HL-60 (cell line): Measurements from ENCODE around the gene BTBD9.

Experiments
- DNase-seq, 2 experiments: peaks; one replicate each; pipeline ENCODE4 v3.0.0-alpha.2; 2010 to 2020; ENCODE audit warnings: low read depth in 1 of 2, low spot score in 1 of 2
- H3K27ac ChIP-seq: fragments of 250-450 bp; sonication (Bioruptor Pico); replicated peaks from 2 replicates; pipeline ENCODE4 v1.5.1; 2020; ENCODE audit warnings: mild to moderate bottlenecking, moderate library complexity
- H3K27me3 ChIP-seq: fragments of 250-450 bp; sonication (Bioruptor Pico); 2 replicates; pipeline ENCODE4 v1.5.1; 2021; ENCODE audit warnings: mild to moderate bottlenecking, moderate library complexity; ENCODE audit not compliant: insufficient read depth, poor library complexity, severe bottlenecking
- H3K4me3 ChIP-seq: replicated peaks from 2 replicates; pipeline ENCODE4 v1.5.1; 2011; ENCODE audit warnings: mild to moderate bottlenecking, control low read depth, low read length; ENCODE audit not compliant: insufficient read depth
- GABPA ChIP-seq: IDR thresholded peaks from 2 replicates; pipeline ENCODE4 v1.6.1; 2012; ENCODE audit warnings: low read depth
- POLR2AphosphoS5 ChIP-seq: IDR thresholded peaks from 2 replicates; pipeline ENCODE4 v1.6.1; 2012; ENCODE audit warnings: low read depth
- SPI1 ChIP-seq: IDR thresholded peaks from 2 replicates; pipeline ENCODE4 v1.6.1; 2012; ENCODE audit warnings: low read depth, mild to moderate bottlenecking, borderline replicate concordance
- TF ChIP-seq, protein P1 (sequence below): IDR thresholded peaks from 2 replicates; pipeline ENCODE4 v1.6.1; 2012; ENCODE audit warnings: low read depth; ENCODE audit not compliant: insufficient replicate concordance
- TF ChIP-seq, protein P2 (sequence below): IDR thresholded peaks from one replicate; pipeline ENCODE4 v1.5.1; 2011; ENCODE audit warnings: low read length, control low read depth, inconsistent platforms; ENCODE audit not compliant: insufficient read depth

Gene BTBD9

DNA sequence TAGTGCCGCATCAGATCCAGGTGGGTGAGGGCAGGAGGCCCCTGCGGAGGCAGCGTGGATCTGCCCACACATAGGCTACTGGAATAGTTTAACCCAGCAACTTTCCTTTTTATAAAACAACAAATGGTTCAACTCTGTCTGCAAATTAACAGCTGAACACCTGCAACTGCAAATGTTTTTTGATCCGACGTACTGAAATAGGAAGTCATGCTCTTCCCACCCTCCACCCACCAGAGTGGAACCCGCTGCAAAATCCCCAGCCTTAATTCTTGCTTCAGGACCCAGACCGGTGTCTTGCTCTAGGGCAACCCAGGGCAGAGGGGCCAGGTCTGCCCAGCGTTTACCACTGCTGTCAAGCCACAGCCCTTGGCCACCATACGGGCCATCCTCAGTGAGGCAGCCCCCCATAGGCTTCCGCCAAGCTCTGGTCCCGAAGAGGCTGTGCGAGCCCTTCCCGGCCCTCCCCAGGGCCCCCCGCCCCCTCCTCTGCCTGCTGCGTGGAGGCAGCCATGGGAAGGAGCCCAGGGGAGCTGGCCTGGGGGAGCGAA is 485.9 kb downstream of the BTBD9 start:
- no peak overlapping the region for H3K4me3 ChIP-seq
- no peak for TF ChIP-seq SPI1
- TF ChIP-seq, protein P1, sequence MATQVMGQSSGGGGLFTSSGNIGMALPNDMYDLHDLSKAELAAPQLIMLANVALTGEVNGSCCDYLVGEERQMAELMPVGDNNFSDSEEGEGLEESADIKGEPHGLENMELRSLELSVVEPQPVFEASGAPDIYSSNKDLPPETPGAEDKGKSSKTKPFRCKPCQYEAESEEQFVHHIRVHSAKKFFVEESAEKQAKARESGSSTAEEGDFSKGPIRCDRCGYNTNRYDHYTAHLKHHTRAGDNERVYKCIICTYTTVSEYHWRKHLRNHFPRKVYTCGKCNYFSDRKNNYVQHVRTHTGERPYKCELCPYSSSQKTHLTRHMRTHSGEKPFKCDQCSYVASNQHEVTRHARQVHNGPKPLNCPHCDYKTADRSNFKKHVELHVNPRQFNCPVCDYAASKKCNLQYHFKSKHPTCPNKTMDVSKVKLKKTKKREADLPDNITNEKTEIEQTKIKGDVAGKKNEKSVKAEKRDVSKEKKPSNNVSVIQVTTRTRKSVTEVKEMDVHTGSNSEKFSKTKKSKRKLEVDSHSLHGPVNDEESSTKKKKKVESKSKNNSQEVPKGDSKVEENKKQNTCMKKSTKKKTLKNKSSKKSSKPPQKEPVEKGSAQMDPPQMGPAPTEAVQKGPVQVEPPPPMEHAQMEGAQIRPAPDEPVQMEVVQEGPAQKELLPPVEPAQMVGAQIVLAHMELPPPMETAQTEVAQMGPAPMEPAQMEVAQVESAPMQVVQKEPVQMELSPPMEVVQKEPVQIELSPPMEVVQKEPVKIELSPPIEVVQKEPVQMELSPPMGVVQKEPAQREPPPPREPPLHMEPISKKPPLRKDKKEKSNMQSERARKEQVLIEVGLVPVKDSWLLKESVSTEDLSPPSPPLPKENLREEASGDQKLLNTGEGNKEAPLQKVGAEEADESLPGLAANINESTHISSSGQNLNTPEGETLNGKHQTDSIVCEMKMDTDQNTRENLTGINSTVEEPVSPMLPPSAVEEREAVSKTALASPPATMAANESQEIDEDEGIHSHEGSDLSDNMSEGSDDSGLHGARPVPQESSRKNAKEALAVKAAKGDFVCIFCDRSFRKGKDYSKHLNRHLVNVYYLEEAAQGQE, result no peak
- TF ChIP-seq GABPA, result no peak
- no peak for TF ChIP-seq POLR2AphosphoS5
- TF ChIP-seq, protein P2, sequence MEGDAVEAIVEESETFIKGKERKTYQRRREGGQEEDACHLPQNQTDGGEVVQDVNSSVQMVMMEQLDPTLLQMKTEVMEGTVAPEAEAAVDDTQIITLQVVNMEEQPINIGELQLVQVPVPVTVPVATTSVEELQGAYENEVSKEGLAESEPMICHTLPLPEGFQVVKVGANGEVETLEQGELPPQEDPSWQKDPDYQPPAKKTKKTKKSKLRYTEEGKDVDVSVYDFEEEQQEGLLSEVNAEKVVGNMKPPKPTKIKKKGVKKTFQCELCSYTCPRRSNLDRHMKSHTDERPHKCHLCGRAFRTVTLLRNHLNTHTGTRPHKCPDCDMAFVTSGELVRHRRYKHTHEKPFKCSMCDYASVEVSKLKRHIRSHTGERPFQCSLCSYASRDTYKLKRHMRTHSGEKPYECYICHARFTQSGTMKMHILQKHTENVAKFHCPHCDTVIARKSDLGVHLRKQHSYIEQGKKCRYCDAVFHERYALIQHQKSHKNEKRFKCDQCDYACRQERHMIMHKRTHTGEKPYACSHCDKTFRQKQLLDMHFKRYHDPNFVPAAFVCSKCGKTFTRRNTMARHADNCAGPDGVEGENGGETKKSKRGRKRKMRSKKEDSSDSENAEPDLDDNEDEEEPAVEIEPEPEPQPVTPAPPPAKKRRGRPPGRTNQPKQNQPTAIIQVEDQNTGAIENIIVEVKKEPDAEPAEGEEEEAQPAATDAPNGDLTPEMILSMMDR, result no peak
- no peaks in the 10 kb centered on the region for H3K27me3 ChIP-seq
- DNase-seq, result no peak
- H3K27ac ChIP-seq, result no peak overlapping the region

DNA sequence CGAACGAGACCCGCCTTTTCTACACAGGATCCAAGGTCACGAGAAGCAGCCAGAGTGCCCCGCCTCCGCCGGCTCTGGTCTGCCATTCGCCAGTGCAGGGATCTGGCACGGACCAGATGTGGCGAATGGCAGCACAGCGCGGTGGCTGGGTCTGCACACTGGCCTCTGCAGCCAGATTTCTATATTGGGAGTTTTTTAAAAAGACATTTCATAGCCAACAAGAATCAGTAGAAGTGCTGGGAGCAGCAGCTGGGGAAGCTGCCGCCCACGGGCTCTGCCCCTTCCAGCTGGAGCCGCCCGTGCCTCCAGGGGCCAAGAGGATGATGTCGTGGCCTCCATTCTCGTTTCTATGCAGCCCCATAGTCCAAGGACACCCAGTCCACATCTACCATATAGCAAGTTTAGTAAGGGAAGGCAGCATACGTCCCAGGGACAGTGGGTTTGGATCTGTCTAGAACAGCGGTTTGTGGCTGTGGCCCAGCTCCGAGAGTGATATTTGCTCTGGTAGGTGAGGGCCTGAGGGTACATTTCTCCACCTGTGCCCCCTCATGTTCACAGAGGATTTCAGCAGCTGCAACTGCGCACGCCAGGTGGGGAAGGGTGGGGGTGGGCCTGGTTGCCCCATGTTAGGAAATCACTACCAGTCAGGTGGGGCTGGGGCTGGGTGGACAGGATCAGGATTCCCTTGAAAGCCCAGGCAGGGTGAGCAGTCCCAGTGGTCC is 486.5 kb downstream of the BTBD9 start:
- H3K27me3 ChIP-seq, result no peaks in the 10 kb centered on the region
- no peak overlapping the region for H3K27ac ChIP-seq
- TF ChIP-seq, protein P2, result no peak
- TF ChIP-seq GABPA (no peak), SPI1 (no peak)
- TF ChIP-seq, protein P1, result no peak
- DNase-seq, result no peak
- no peak overlapping the region for H3K4me3 ChIP-seq

DNA sequence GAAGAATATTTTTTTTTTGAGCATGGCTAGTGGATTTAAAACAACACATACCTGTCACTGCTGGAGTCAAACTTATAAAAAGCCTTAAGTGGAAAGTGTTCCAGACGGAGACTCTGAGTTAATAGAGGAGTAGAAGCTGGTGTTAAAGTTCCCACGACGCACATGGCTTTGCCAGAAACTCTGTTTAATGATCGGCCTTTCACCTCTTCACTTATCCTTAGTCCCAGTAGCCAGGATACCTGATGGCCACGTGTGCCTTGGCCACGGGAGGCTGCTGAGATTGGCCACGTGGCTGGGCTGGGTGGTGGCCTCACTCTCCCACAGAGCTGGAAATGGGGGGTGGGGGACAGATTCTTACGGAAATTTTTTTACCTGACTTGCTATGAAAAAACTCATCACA is 487.1 kb downstream of the BTBD9 start:
- TF ChIP-seq, protein P1, result no peak
- TF ChIP-seq SPI1, result no peak
- TF ChIP-seq POLR2AphosphoS5, result no peak
- TF ChIP-seq GABPA, result no peak
- TF ChIP-seq, protein P2, result no peak
- DNase-seq, result no peak
- Histone ChIP-seq H3K4me3 (no peak overlapping the region), H3K27ac (no peak overlapping the region), H3K27me3 (no peaks in the 10 kb centered on the region)
